Hepatocyte (in vitro differentiated cells): Measurements from ENCODE around the gene KLHL7. TPM values are rescaled to one million over a fixed set of nuclear protein-coding genes. Genes with fewer than 3 reads are reported as not detected.
"Not testable (repeated sequence)": the region's sequence is repeated elsewhere in the genome, so short reads cannot be mapped to it uniquely, and the experiment has no call there.

Experiments
- DNase-seq: peaks from one replicate; pipeline ENCODE4 v3.0.0-alpha.2; 2016; ENCODE audit warnings: low spot score
- H2AFZ ChIP-seq: fragments of 200-600 bp; sonication (generic); 2 replicates; pipeline ENCODE4 v1.6.0; 2016; ENCODE audit warnings: antibody characterized with exemption, mild to moderate bottlenecking
- H3K27ac ChIP-seq: fragments of 200-600 bp; sonication (generic); 2 replicates; pipeline ENCODE4 v1.5.1; 2016; ENCODE audit warnings: mild to moderate bottlenecking
- H3K27me3 ChIP-seq: fragments of 200-600 bp; sonication (generic); 2 replicates; pipeline ENCODE4 v1.6.1; 2016
- H3K36me3 ChIP-seq: fragments of 200-600 bp; sonication (generic); replicated peaks from 2 replicates; pipeline ENCODE4 v1.5.1; 2016; ENCODE audit warnings: low read depth; ENCODE audit not compliant: insufficient read depth
- H3K4me1 ChIP-seq: fragments of 200-600 bp; sonication (generic); 2 replicates; pipeline ENCODE4 v1.5.1; 2016; ENCODE audit warnings: mild to moderate bottlenecking, moderate library complexity; ENCODE audit not compliant: insufficient read depth
- H3K4me2 ChIP-seq: fragments of 200-600 bp; sonication (generic); 2 replicates; pipeline ENCODE4 v1.6.0; 2016
- H3K4me3 ChIP-seq: fragments of 200-600 bp; sonication (generic); 2 replicates; pipeline ENCODE4 v1.5.1; 2016; ENCODE audit warnings: mild to moderate bottlenecking
- H3K79me2 ChIP-seq: fragments of 200-600 bp; sonication (generic); 2 replicates; pipeline ENCODE4 v1.6.0; 2017; ENCODE audit warnings: mild to moderate bottlenecking
- H3K9me2 ChIP-seq: fragments of 200-600 bp; sonication (generic); replicated peaks from 2 replicates; pipeline ENCODE4 v1.6.0; 2017; ENCODE audit warnings: mild to moderate bottlenecking; ENCODE audit not compliant: insufficient read depth
- H3K9me3 ChIP-seq: fragments of 200-600 bp; sonication (generic); 2 replicates; pipeline ENCODE4 v1.5.1; 2016; ENCODE audit warnings: low read depth, mild to moderate bottlenecking
- H4K20me1 ChIP-seq: fragments of 200-600 bp; sonication (generic); 2 replicates; pipeline ENCODE4 v1.6.0; 2016; ENCODE audit warnings: mild to moderate bottlenecking; ENCODE audit not compliant: insufficient read depth, poor library complexity, severe bottlenecking
- EZH2 ChIP-seq: fragments of 200-600 bp; sonication (generic); IDR thresholded peaks from 2 replicates; pipeline ENCODE4 v1.6.1; 2016; ENCODE audit warnings: antibody characterized with exemption, mild to moderate bottlenecking, borderline replicate concordance
- EZH2phosphoT487 ChIP-seq: fragments of 200-600 bp; sonication (generic); IDR thresholded peaks from one replicate; pipeline ENCODE4 v1.6.1; 2018; ENCODE audit warnings: antibody characterized with exemption, mild to moderate bottlenecking, low read depth, moderate library complexity; ENCODE audit not compliant: unreplicated experiment, severe bottlenecking
- WGBS: methylation state at CpG from one replicate; pipeline ENCODE4 v1.1.6; 2016; ENCODE audit warnings: low lambda C conversion rate; ENCODE audit errors: missing lambda C conversion rate; 5-methylcytosine and 5-hydroxymethylcytosine counted together
- polyA plus RNA-seq: library from polyadenylated mRNA; unstranded; fragments of >200 nt; fragmentation: Nextera tagmentation; extraction: Ambion mirVana; gene quantifications from 2 replicates; pipeline ENCODE4 v1.2.1, GENCODE V29; 2016
- total RNA-seq: library from RNA; depleted of rRNA; stranded (reverse); fragments of >200 nt; gene quantifications from 2 replicates; pipeline ENCODE4 v1.2.3, GENCODE V29; 2014
- TF ChIP-seq, protein P1 (sequence below): fragments of 200-600 bp; sonication (generic); IDR thresholded peaks from 2 replicates; pipeline ENCODE4 v1.5.1; 2016; ENCODE audit warnings: antibody characterized with exemption, mild to moderate bottlenecking; ENCODE audit not compliant: poor library complexity

The KLHL7 gene
- total and polyA plus RNA-seq, 2 experiments from 2014 or later: 30.7 to 39.4 TPM

- Histone ChIP-seq H3K36me3 (peaks cover 5% of the 10 kb centered on the region), H3K27ac (no peak overlapping the region), H3K9me3 (no peaks in the 10 kb centered on the region), H3K9me2 (no peaks in the 10 kb centered on the region), H2AFZ (no peak overlapping the region), H4K20me1 (no peaks in the 10 kb centered on the region), H3K27me3 (no peaks in the 10 kb centered on the region), H3K4me2 (no peak overlapping the region), H3K79me2 (no peaks in the 10 kb centered on the region), H3K4me1 (no peaks in the 10 kb centered on the region), H3K4me3 (no peak overlapping the region)
- DNase-seq: no peak
- WGBS: 73% methylated on average over 5 of the region's 5 CpGs
- TF ChIP-seq EZH2phosphoT487: no peak
- TF ChIP-seq, protein P1, sequence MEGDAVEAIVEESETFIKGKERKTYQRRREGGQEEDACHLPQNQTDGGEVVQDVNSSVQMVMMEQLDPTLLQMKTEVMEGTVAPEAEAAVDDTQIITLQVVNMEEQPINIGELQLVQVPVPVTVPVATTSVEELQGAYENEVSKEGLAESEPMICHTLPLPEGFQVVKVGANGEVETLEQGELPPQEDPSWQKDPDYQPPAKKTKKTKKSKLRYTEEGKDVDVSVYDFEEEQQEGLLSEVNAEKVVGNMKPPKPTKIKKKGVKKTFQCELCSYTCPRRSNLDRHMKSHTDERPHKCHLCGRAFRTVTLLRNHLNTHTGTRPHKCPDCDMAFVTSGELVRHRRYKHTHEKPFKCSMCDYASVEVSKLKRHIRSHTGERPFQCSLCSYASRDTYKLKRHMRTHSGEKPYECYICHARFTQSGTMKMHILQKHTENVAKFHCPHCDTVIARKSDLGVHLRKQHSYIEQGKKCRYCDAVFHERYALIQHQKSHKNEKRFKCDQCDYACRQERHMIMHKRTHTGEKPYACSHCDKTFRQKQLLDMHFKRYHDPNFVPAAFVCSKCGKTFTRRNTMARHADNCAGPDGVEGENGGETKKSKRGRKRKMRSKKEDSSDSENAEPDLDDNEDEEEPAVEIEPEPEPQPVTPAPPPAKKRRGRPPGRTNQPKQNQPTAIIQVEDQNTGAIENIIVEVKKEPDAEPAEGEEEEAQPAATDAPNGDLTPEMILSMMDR: no peak
- no peak for TF ChIP-seq EZH2
Measured at GRCh38 chr7:23196306-23196705, 90.7 kb downstream of the KLHL7 start.

- not testable (repeated sequence) for H4K20me1 ChIP-seq, H3K4me2 ChIP-seq, H3K9me3 ChIP-seq, H3K4me1 ChIP-seq, H3K36me3 ChIP-seq, H3K27me3 ChIP-seq, H3K9me2 ChIP-seq, H2AFZ ChIP-seq, H3K4me3 ChIP-seq, DNase-seq, H3K27ac ChIP-seq, H3K79me2 ChIP-seq
- WGBS: 90% methylated on average over 5 of the region's 5 CpGs
Measured at GRCh38 chr7:23197745-23198144, 92.2 kb downstream of the KLHL7 start.

DNA sequence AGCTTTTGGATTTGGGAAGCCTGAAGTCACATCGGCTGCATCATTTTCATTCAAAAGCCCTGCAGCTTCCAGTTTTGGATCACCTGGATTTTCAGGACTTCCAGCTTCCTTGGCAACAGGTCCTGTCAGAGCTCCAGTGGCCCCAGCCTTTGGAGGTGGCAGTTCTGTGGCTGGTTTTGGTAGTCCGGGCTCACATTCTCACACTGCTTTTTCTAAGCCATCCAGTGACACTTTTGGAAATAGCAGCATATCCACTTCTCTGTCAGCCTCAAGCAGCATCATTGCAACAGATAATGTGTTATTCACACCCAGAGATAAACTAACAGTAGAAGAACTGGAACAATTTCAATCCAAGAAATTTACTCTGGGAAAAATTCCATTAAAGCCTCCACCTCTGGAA, 94.7 kb downstream of the KLHL7 start:
- no peak overlapping the region for H3K4me2 ChIP-seq
- TF ChIP-seq, protein P1: no peak
- TF ChIP-seq EZH2phosphoT487 (no peak), EZH2 (no peak)
- peaks cover 5% of the 10 kb centered on the region for H3K36me3 ChIP-seq
- no peaks in the 10 kb centered on the region for H4K20me1 ChIP-seq
- no peak overlapping the region for H3K27ac ChIP-seq
- H3K9me2 ChIP-seq: no peaks in the 10 kb centered on the region
- H3K79me2 ChIP-seq: no peaks in the 10 kb centered on the region
- no peaks in the 10 kb centered on the region for H3K9me3 ChIP-seq
- H3K4me3 ChIP-seq: no peak overlapping the region
- H3K27me3 ChIP-seq: no peaks in the 10 kb centered on the region
- H2AFZ ChIP-seq: no peak overlapping the region
- 94% methylated on average over 2 of the region's 2 CpGs for WGBS
- DNase-seq: no peak
- H3K4me1 ChIP-seq: no peaks in the 10 kb centered on the region

GRCh38 chr7:23204241-23204640, 98.7 kb downstream of the KLHL7 start:
- Histone ChIP-seq H3K36me3 (peaks cover 4% of the 10 kb centered on the region), H3K9me3 (no peaks in the 10 kb centered on the region), H3K9me2 (no peaks in the 10 kb centered on the region), H3K27ac (no peak overlapping the region), H4K20me1 (no peaks in the 10 kb centered on the region), H3K4me1 (peaks cover 5% of the 10 kb centered on the region), H3K4me3 (no peak overlapping the region), H2AFZ (no peak overlapping the region), H3K79me2 (no peaks in the 10 kb centered on the region), H3K4me2 (no peak overlapping the region), H3K27me3 (no peaks in the 10 kb centered on the region)
- WGBS: 82% methylated on average over 1 of the region's 1 CpG
- DNase-seq: no peak
- TF ChIP-seq EZH2phosphoT487: no peak
- TF ChIP-seq, protein P1: no peak
- TF ChIP-seq EZH2: no peak
